HepG2 (cell line): ENCODE data around the gene TTC38. TPM values are rescaled to one million over a fixed set of nuclear protein-coding genes. Genes with fewer than 3 reads are reported as not detected.
A peak's percentile ranks its signal among the peaks of the same experiment; 100 is the strongest.

ENCODE experiments used
- BRCA1 ChIP-seq: sonication (generic); formaldehyde crosslinking; IDR thresholded peaks from 2 replicates; pipeline ENCODE4 v1.4.0; 2020; ENCODE audit warnings: missing genetic modification reagents
- CCAR2 ChIP-seq: fragments of 200-400 bp; formaldehyde crosslinking; optimal IDR thresholded peaks from 2 replicates; pipeline ENCODE3; 2018; ENCODE audit warnings: low read depth, mild to moderate bottlenecking, low read length, moderate library complexity
- GATAD2A ChIP-seq: IDR thresholded peaks from 2 replicates; pipeline ENCODE4 v1.6.1; 2016
- JARID2 ChIP-seq: sonication (generic); formaldehyde crosslinking; IDR thresholded peaks from 2 replicates; pipeline ENCODE4 v1.8.1; 2023; ENCODE audit warnings: missing genetic modification reagents, inconsistent platforms; ENCODE audit not compliant: insufficient replicate concordance
- KDM5A ChIP-seq: fragments of 200-600 bp; sonication (generic); IDR thresholded peaks from 2 replicates; pipeline ENCODE4 v1.7.0; 2018; ENCODE audit warnings: antibody characterized with exemption, mild to moderate bottlenecking, low read length, borderline replicate concordance
- MAZ ChIP-seq, 2 experiments: sonication (generic) in 1 of 2; formaldehyde crosslinking in 1 of 2; IDR thresholded peaks; 2 replicates each; pipeline versions ENCODE4 v1.5.0 to v1.6.1; 2012 to 2020; ENCODE audit warnings: low read depth in 2 of 2, mild to moderate bottlenecking in 2 of 2, borderline replicate concordance in 1 of 2, improper control_type of control experiment in 1 of 2, low read length in 1 of 2, missing genetic modification reagents in 1 of 2, moderate library complexity in 1 of 2
- POGZ ChIP-seq: sonication (generic); formaldehyde crosslinking; IDR thresholded peaks from 2 replicates; pipeline ENCODE4 v1.4.0; 2020; ENCODE audit warnings: mild to moderate bottlenecking, missing genetic modification reagents
- POLR2A ChIP-seq, 2 experiments: IDR thresholded peaks; 2 replicates each; pipeline ENCODE4 v1.6.1; 2011; ENCODE audit warnings: low read depth in 2 of 2, low read length in 2 of 2, mild to moderate bottlenecking in 1 of 2, moderate library complexity in 1 of 2; ENCODE audit not compliant: insufficient read depth in 1 of 2
- PREB ChIP-seq: sonication (generic); formaldehyde crosslinking; IDR thresholded peaks from 2 replicates; pipeline ENCODE4 v1.4.0; 2020; ENCODE audit warnings: missing genetic modification reagents
- RBM39 ChIP-seq: fragments of 200-400 bp; formaldehyde crosslinking; IDR thresholded peaks from one replicate; pipeline ENCODE4 v1.6.1; 2018; ENCODE audit warnings: antibody characterized with exemption, mild to moderate bottlenecking, low read depth, low read length; ENCODE audit not compliant: poor library complexity, severe bottlenecking
- SKI ChIP-seq: fragments of 450-650 bp; IDR thresholded peaks from one replicate; pipeline ENCODE4 v1.6.1; 2018; ENCODE audit warnings: mild to moderate bottlenecking; ENCODE audit not compliant: partially characterized antibody
- ZMYM3 ChIP-seq: sonication (generic); formaldehyde crosslinking; IDR thresholded peaks from 2 replicates; pipeline ENCODE4 v1.5.1; 2020; ENCODE audit warnings: mild to moderate bottlenecking, missing genetic modification reagents
- ZNF557 ChIP-seq: sonication (generic); formaldehyde crosslinking; IDR thresholded peaks from 2 replicates; pipeline ENCODE4 v1.4.0; 2020; ENCODE audit warnings: missing genetic modification reagents
- ZNF598 ChIP-seq: sonication (generic); formaldehyde crosslinking; IDR thresholded peaks from 2 replicates; pipeline ENCODE4 v1.5.1; 2020; ENCODE audit warnings: mild to moderate bottlenecking, missing genetic modification reagents, borderline replicate concordance
- ZNF710 ChIP-seq: sonication (generic); formaldehyde crosslinking; IDR thresholded peaks from 2 replicates; pipeline ENCODE4 v1.5.0; 2020; ENCODE audit warnings: mild to moderate bottlenecking, missing genetic modification reagents, borderline replicate concordance
- ZNF772 ChIP-seq: sonication (generic); formaldehyde crosslinking; IDR thresholded peaks from 2 replicates; pipeline ENCODE4 v1.5.0; 2020; ENCODE audit warnings: mild to moderate bottlenecking, missing genetic modification reagents
- ZNF780A ChIP-seq: sonication (generic); formaldehyde crosslinking; IDR thresholded peaks from 2 replicates; pipeline ENCODE4 v1.8.0; 2022; ENCODE audit warnings: mild to moderate bottlenecking, missing genetic modification reagents, moderate library complexity
- ZSCAN31 ChIP-seq: sonication (generic); formaldehyde crosslinking; IDR thresholded peaks from 2 replicates; pipeline ENCODE4 v1.5.0; 2020; ENCODE audit warnings: low read depth, mild to moderate bottlenecking, missing genetic modification reagents
- polyA plus RNA-seq, 8 experiments: library from polyadenylated mRNA; depleted of rRNA in 3 of 8; stranded (reverse) in 7 of 8; unstranded in 1 of 8; fragments of >200 nt; fragmentation: Illumina TruSeq in 4 of 8; extraction: Trizol in 4 of 8; gene quantifications; 2 replicates each; pipeline versions ENCODE4 v1.2.1 to v1.2.3, GENCODE V29; 2011 to 2016; ENCODE audit warnings: low read depth in 4 of 8, missing spikeins in 1 of 8, mixed read lengths in 1 of 8; ENCODE audit not compliant: insufficient read depth in 1 of 8
- total RNA-seq, 5 experiments: library from RNA; depleted of rRNA; stranded (reverse); fragments of >200 nt; fragmentation: Illumina TruSeq; extraction: Trizol; gene quantifications; 2 replicates each; pipeline ENCODE4 v1.2.3, GENCODE V29; 2016; ENCODE audit warnings: low read depth in 1 of 5
- TF ChIP-seq, protein P1 (sequence below): sonication (generic); formaldehyde crosslinking; IDR thresholded peaks from 2 replicates; pipeline ENCODE4 v1.5.0; 2020; ENCODE audit warnings: mild to moderate bottlenecking, missing genetic modification reagents
- TF ChIP-seq, protein P2 (sequence below): sonication (generic); formaldehyde crosslinking; IDR thresholded peaks from 2 replicates; pipeline ENCODE4 v1.4.0; 2020; ENCODE audit warnings: missing genetic modification reagents

TTC38 gene
- total and polyA plus RNA-seq, 2 of the 13 experiments (the other 11 are each of a cell fraction or from before 2014, with no cell fraction given), result 101 to 105 TPM

DNA sequence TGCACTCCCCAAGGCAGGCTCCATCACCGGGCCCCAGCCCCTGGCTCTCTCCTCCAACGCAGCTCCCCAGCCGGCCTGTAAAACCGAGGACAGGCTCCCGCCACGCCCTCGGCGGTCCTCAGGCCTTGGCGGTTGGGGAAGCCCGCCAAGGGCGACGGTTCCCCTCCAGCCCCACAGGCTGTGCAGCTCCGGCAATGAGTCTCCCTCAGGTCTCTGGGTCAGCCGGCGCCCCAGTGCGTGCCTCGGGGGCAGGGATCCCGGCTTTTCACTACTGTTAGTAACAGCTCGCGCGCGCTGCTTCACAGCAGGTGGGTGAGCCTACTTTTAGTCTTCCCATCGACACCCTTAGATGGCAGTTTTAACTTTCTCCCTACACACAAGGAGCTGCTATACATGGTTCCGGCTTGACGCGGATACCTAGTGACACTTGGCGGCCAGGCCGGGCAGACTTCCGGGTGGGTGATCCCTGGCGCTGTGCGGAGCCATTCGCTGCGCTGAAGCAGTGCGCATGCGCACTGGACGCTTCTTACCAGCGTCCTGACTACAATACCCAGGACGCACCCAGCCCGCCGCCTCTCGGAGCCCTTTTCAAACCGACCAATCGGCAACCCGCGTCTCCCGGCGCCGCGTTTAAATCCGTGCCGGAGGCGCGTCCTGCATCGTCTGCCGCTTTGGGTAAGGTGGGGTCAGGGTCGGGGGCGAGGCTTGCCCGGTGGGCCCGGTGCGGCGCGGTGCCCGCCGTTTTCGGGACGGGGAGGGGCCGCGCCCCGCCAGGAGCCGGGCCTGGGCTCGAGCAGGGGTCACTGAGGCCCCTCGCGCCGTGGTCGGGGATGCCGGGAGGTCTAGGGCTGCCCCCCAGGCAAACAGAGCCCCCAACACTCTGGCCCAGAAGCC lies 28.7 kb downstream of the TTC38 start, which contains the start of gene GTSE1 (continued):
- TF ChIP-seq, protein P1, sequence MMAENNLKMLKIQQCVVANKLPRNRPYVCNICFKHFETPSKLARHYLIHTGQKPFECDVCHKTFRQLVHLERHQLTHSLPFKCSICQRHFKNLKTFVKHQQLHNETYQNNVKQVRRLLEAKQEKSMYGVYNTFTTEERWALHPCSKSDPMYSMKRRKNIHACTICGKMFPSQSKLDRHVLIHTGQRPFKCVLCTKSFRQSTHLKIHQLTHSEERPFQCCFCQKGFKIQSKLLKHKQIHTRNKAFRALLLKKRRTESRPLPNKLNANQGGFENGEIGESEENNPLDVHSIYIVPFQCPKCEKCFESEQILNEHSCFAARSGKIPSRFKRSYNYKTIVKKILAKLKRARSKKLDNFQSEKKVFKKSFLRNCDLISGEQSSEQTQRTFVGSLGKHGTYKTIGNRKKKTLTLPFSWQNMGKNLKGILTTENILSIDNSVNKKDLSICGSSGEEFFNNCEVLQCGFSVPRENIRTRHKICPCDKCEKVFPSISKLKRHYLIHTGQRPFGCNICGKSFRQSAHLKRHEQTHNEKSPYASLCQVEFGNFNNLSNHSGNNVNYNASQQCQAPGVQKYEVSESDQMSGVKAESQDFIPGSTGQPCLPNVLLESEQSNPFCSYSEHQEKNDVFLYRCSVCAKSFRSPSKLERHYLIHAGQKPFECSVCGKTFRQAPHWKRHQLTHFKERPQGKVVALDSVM, result no peak
- TF ChIP-seq JARID2 (CRISPR knock-in tag), result no peak
- no peak for TF ChIP-seq ZMYM3
- TF ChIP-seq RBM39, result no peak
- 0 out of 2 replicates have a peak, but pooled peaks have one; percentile 38 for TF ChIP-seq BRCA1 (CRISPR knock-in tag)
- TF ChIP-seq ZNF780A (CRISPR knock-in tag), result peak; percentile 97
- no peak for TF ChIP-seq CCAR2
- TF ChIP-seq PREB (CRISPR knock-in tag), result no peak
- TF ChIP-seq POLR2A (IDR thresholded peaks at IDR 0.05; ENCODE audit: insufficient read depth in 1 of 2, low read depth in 2 of 2, low read length in 2 of 2), result peak; percentile 43 to 49; a peak in 3 of 4 replicates
- TF ChIP-seq ZSCAN31, result no peak; the same call in 1 of the 2 replicates
- no peak for TF ChIP-seq ZNF772 (CRISPR knock-in tag)
- 0 out of 2 replicates have a peak, but pooled peaks have one; percentile 32 for TF ChIP-seq GATAD2A
- peak; percentile 60; the same call in 1 of the 2 replicates for TF ChIP-seq ZNF710 (CRISPR knock-in tag)
- TF ChIP-seq POGZ (CRISPR knock-in tag), result no peak; the same call in 1 of the 2 replicates
- TF ChIP-seq ZNF557, result no peak
- peak; percentile 66 for TF ChIP-seq KDM5A
- no peak for TF ChIP-seq ZNF598 (CRISPR knock-in tag)
- TF ChIP-seq, protein P2, sequence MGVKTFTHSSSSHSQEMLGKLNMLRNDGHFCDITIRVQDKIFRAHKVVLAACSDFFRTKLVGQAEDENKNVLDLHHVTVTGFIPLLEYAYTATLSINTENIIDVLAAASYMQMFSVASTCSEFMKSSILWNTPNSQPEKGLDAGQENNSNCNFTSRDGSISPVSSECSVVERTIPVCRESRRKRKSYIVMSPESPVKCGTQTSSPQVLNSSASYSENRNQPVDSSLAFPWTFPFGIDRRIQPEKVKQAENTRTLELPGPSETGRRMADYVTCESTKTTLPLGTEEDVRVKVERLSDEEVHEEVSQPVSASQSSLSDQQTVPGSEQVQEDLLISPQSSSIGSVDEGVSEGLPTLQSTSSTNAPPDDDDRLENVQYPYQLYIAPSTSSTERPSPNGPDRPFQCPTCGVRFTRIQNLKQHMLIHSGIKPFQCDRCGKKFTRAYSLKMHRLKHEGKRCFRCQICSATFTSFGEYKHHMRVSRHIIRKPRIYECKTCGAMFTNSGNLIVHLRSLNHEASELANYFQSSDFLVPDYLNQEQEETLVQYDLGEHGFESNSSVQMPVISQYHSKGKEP (CRISPR knock-in tag), result 0 out of 2 replicates have a peak, but pooled peaks have one; percentile 52
- TF ChIP-seq SKI, result peak; percentile 17
- no peak for TF ChIP-seq MAZ (IDR thresholded peaks at IDR 0.05; ENCODE audit: borderline replicate concordance, low read depth, low read length)
- peak; percentile 48; the same call in 1 of the 2 replicates for TF ChIP-seq MAZ (CRISPR knock-in tag; IDR thresholded peaks at IDR 0.05; ENCODE audit: low read depth)
